ENCODE data around the gene ELMOD3.

The ELMOD3 gene

DNA sequence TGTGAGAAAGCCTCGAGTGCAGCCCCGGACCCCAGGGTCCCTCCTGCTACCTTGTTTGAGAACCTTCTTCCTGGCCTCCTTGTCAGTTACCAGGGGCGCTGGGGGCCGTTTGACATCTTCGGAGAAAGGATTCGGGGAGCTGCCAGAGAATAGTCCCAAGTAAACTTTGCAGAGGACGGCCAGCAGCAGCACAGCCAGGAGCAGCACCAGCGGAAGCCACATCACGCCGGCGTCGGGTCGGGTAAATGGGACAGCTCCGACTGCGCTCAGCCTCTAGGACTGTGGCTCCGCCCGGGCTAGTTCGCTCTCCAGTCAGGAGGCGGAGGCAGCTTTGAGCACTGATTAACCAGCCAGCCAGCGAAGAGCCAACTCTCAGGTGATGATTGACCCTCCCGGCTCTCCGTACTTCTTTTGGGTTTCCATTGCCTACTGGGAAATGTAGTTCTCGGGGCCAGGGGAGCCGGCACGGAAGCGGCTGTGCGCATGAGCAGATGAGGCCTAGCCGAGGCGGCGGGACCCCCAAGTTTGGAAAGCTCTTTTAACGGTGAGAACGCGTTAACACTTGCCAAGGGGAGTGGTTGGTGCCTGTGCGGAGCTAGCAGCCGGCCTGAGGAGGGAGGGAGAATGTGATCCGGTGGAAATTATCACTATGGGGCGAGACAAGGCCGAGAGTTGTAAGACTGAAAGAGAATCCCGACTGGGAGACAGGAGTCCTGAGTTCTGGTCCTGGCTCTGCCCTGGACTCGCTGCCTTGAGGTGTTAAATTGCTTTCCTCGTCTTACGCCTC, at the start of gene ELMOD3, which contains the start of gene RETSAT:
Gene ELMOD3 (plus strand): TSS at position 484 of the 787 bp plus-strand sequence. CDS start 2,430 bp downstream, outside the sequence.
Gene RETSAT (minus strand): TSS at position 243 of the 787 bp plus-strand sequence. CDS start 21 bp downstream, at position 222.
- ChIA-PET POLR2A (interaction anchor here (0.6 to 3.0 kb wide), 22 partner anchors 9 to 384 kb away, joined by 3 to 28 read pairs (median 6); partner anchors contain the start of genes C2orf68, GGCX, KCMF1 and MAT2A), CTCF (interaction anchor here (0.6 to 1.3 kb wide), 3 partner anchors 57 to 478 kb away, joined by 3 to 6 read pairs (median 3); no protein-coding TSS in a partner anchor)
- H3K9me3 ChIP-seq (ENCODE audit: control insufficient read depth, insufficient read depth, low read depth, low read length) = no peaks in the 10 kb centered on the region
- H3K36me3 ChIP-seq (ENCODE audit: control insufficient read depth in 2 of 2, insufficient read depth in 1 of 2, low read length in 2 of 2) = peaks cover 30 to 57% of the 10 kb centered on the region in 2 experiments
- peak within 1 kb of the TSS; percentile 66 for H3K27ac ChIP-seq (ENCODE audit: extremely low read depth, low read depth, low read length)
- no peaks in the 10 kb centered on the region; the same call in 1 of the 2 replicates for H3K4me1 ChIP-seq (ENCODE audit: control insufficient read depth, insufficient read depth, low read length)
- H3K4me3 ChIP-seq (ENCODE audit: low read depth, low read length) = peak within 1 kb of the TSS; percentile 75
- TF ChIP-seq SETDB1 (IDR thresholded peaks at IDR 0.05; ENCODE audit: insufficient read length, low read length) = no peak
- TF ChIP-seq, protein P1, sequence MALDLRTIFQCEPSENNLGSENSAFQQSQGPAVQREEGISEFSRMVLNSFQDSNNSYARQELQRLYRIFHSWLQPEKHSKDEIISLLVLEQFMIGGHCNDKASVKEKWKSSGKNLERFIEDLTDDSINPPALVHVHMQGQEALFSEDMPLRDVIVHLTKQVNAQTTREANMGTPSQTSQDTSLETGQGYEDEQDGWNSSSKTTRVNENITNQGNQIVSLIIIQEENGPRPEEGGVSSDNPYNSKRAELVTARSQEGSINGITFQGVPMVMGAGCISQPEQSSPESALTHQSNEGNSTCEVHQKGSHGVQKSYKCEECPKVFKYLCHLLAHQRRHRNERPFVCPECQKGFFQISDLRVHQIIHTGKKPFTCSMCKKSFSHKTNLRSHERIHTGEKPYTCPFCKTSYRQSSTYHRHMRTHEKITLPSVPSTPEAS (tag by site-specific recombination; IDR thresholded peaks at IDR 0.05) = no peak
- peak; percentile 65; the same call in 1 of the 2 replicates for TF ChIP-seq ZNF629 (tag by site-specific recombination; IDR thresholded peaks at IDR 0.05)
- no peak for TF ChIP-seq ZNF549 (tag by site-specific recombination; IDR thresholded peaks at IDR 0.05)
- TF ChIP-seq, protein P2, sequence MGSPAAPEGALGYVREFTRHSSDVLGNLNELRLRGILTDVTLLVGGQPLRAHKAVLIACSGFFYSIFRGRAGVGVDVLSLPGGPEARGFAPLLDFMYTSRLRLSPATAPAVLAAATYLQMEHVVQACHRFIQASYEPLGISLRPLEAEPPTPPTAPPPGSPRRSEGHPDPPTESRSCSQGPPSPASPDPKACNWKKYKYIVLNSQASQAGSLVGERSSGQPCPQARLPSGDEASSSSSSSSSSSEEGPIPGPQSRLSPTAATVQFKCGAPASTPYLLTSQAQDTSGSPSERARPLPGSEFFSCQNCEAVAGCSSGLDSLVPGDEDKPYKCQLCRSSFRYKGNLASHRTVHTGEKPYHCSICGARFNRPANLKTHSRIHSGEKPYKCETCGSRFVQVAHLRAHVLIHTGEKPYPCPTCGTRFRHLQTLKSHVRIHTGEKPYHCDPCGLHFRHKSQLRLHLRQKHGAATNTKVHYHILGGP (tag by site-specific recombination; IDR thresholded peaks at IDR 0.05) = no peak
- no peak for TF ChIP-seq ZNF146 (tag by site-specific recombination; IDR thresholded peaks at IDR 0.05)
- TF ChIP-seq ZNF585B (tag by site-specific recombination; IDR thresholded peaks at IDR 0.05) = no peak
- TF ChIP-seq ZNF211 (tag by site-specific recombination; IDR thresholded peaks at IDR 0.05; ENCODE audit: low read depth) = no peak
- peak; percentile 90 for TF ChIP-seq ZBTB17 (tag by site-specific recombination; IDR thresholded peaks at IDR 0.05)
- no peak for TF ChIP-seq ZNF112 (tag by site-specific recombination; IDR thresholded peaks at IDR 0.05)
- 0 out of 2 replicates have a peak, but pooled peaks have one; percentile 49 for TF ChIP-seq ZNF24 (tag by site-specific recombination; IDR thresholded peaks at IDR 0.05)
- TF ChIP-seq ZNF10 (tag by site-specific recombination; IDR thresholded peaks at IDR 0.05) = peak; percentile 48; the same call in 1 of the 2 replicates
- TF ChIP-seq ZNF223 (tag by site-specific recombination; IDR thresholded peaks at IDR 0.05) = no peak
- TF ChIP-seq, protein P3, sequence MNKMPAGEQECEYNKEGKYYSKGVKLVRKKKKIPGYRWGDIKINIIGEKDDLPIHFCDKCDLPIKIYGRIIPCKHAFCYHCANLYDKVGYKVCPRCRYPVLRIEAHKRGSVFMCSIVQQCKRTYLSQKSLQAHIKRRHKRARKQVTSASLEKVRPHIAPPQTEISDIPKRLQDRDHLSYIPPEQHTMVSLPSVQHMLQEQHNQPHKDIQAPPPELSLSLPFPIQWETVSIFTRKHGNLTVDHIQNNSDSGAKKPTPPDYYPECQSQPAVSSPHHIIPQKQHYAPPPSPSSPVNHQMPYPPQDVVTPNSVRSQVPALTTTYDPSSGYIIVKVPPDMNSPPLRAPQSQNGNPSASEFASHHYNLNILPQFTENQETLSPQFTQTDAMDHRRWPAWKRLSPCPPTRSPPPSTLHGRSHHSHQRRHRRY (tag by site-specific recombination; IDR thresholded peaks at IDR 0.05) = no peak
- TF ChIP-seq, protein P4, sequence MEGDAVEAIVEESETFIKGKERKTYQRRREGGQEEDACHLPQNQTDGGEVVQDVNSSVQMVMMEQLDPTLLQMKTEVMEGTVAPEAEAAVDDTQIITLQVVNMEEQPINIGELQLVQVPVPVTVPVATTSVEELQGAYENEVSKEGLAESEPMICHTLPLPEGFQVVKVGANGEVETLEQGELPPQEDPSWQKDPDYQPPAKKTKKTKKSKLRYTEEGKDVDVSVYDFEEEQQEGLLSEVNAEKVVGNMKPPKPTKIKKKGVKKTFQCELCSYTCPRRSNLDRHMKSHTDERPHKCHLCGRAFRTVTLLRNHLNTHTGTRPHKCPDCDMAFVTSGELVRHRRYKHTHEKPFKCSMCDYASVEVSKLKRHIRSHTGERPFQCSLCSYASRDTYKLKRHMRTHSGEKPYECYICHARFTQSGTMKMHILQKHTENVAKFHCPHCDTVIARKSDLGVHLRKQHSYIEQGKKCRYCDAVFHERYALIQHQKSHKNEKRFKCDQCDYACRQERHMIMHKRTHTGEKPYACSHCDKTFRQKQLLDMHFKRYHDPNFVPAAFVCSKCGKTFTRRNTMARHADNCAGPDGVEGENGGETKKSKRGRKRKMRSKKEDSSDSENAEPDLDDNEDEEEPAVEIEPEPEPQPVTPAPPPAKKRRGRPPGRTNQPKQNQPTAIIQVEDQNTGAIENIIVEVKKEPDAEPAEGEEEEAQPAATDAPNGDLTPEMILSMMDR (tag by site-specific recombination; IDR thresholded peaks at IDR 0.05) = no peak
- TF ChIP-seq ZNF768 (tag by site-specific recombination; IDR thresholded peaks at IDR 0.05) = no peak
- no peak for TF ChIP-seq ZNF626 (tag by site-specific recombination; IDR thresholded peaks at IDR 0.05)
- TF ChIP-seq RBAK (tag by site-specific recombination; IDR thresholded peaks at IDR 0.05) = no peak
- TF ChIP-seq EGR2 (tag by site-specific recombination; IDR thresholded peaks at IDR 0.05; ENCODE audit: low read depth) = no peak
- TF ChIP-seq, protein P5, sequence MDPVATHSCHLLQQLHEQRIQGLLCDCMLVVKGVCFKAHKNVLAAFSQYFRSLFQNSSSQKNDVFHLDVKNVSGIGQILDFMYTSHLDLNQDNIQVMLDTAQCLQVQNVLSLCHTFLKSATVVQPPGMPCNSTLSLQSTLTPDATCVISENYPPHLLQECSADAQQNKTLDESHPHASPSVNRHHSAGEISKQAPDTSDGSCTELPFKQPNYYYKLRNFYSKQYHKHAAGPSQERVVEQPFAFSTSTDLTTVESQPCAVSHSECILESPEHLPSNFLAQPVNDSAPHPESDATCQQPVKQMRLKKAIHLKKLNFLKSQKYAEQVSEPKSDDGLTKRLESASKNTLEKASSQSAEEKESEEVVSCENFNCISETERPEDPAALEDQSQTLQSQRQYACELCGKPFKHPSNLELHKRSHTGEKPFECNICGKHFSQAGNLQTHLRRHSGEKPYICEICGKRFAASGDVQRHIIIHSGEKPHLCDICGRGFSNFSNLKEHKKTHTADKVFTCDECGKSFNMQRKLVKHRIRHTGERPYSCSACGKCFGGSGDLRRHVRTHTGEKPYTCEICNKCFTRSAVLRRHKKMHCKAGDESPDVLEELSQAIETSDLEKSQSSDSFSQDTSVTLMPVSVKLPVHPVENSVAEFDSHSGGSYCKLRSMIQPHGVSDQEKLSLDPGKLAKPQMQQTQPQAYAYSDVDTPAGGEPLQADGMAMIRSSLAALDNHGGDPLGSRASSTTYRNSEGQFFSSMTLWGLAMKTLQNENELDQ (tag by site-specific recombination; IDR thresholded peaks at IDR 0.05; ENCODE audit: low read depth) = no peak
- TF ChIP-seq ZNF777 (tag by site-specific recombination; IDR thresholded peaks at IDR 0.05; ENCODE audit: borderline replicate concordance) = no peak
- TF ChIP-seq ZNF830 (tag by site-specific recombination; IDR thresholded peaks at IDR 0.05; ENCODE audit: low read depth) = no peak
- TF ChIP-seq KLF16 (tag by site-specific recombination; IDR thresholded peaks at IDR 0.05) = peak; percentile 15; the same call in 1 of the 2 replicates
- TF ChIP-seq ZNF341 (tag by site-specific recombination; IDR thresholded peaks at IDR 0.05; ENCODE audit: low read depth) = peak; percentile 92
- TF ChIP-seq ZNF660 (tag by site-specific recombination; IDR thresholded peaks at IDR 0.05) = peak; percentile 99
- TF ChIP-seq, protein P6, sequence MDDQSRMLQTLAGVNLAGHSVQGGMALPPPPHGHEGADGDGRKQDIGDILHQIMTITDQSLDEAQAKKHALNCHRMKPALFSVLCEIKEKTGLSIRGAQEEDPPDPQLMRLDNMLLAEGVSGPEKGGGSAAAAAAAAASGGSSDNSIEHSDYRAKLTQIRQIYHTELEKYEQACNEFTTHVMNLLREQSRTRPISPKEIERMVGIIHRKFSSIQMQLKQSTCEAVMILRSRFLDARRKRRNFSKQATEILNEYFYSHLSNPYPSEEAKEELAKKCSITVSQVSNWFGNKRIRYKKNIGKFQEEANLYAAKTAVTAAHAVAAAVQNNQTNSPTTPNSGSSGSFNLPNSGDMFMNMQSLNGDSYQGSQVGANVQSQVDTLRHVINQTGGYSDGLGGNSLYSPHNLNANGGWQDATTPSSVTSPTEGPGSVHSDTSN (CRISPR knock-in tag; IDR thresholded peaks at IDR 0.05) = no peak
- TF ChIP-seq ZNF785 (tag by site-specific recombination; IDR thresholded peaks at IDR 0.05) = no peak
- no peak for TF ChIP-seq ZNF37A (tag by site-specific recombination; IDR thresholded peaks at IDR 0.05)

All from HEK293 (cell line).